ENCODE results near the gene RBM19.

RBM19 gene

GRCh38 chr12:113829212-113829611, 136.9 kb downstream of the RBM19 start:
- DNase-seq (ENCODE audit: low read depth, low spot score), result no peak
- Histone ChIP-seq H3K36me3 (ENCODE audit: insufficient read depth, insufficient read length, low read length) (peaks cover 9% of the 10 kb centered on the region), H3K4me1 (ENCODE audit: insufficient read depth, insufficient read length) (peaks cover 5% of the 10 kb centered on the region), H3K4me3 (ENCODE audit: insufficient read length, low read depth) (no peak overlapping the region), H3K9me3 (ENCODE audit: insufficient read depth, low read length) (no peaks in the 10 kb centered on the region), H3K9ac (ENCODE audit: insufficient read length, low read depth) (no peak overlapping the region), H3K27me3 (ENCODE audit: insufficient read depth, insufficient read length) (no peaks in the 10 kb centered on the region)
- TF ChIP-seq ZNF274 (IDR thresholded peaks at IDR 0.05; ENCODE audit: low read depth, low read length) (no peak), SUZ12 (IDR thresholded peaks at IDR 0.05; ENCODE audit: extremely low read depth, insufficient read depth, insufficient read length) (no peak), YY1 (IDR thresholded peaks at IDR 0.05; ENCODE audit: insufficient read depth, insufficient read length) (no peak)

- no peak overlapping the region for H3K9ac ChIP-seq (ENCODE audit: insufficient read length, low read depth)
- peaks cover 5% of the 10 kb centered on the region for H3K4me1 ChIP-seq (ENCODE audit: insufficient read depth, insufficient read length)
- no peak for TF ChIP-seq YY1 (IDR thresholded peaks at IDR 0.05; ENCODE audit: insufficient read depth, insufficient read length)
- no peak for TF ChIP-seq ZNF274 (IDR thresholded peaks at IDR 0.05; ENCODE audit: low read depth, low read length)
- no peak for TF ChIP-seq SUZ12 (IDR thresholded peaks at IDR 0.05; ENCODE audit: extremely low read depth, insufficient read depth, insufficient read length)
Observed at GRCh38 chr12:113827539-113828114, 138.5 kb downstream of the RBM19 start.

GRCh38 chr12:113826805-113827538, 139.2 kb downstream of the RBM19 start:
- Histone ChIP-seq H3K4me3 (ENCODE audit: insufficient read length, low read depth) (no peak overlapping the region), H3K27me3 (ENCODE audit: insufficient read depth, insufficient read length) (no peaks in the 10 kb centered on the region), H3K4me1 (ENCODE audit: insufficient read depth, insufficient read length) (peaks cover 5% of the 10 kb centered on the region), H3K9ac (ENCODE audit: insufficient read length, low read depth) (peak overlapping the region; percentile 17), H3K36me3 (ENCODE audit: insufficient read depth, insufficient read length, low read length) (peaks cover 16% of the 10 kb centered on the region), H3K9me3 (ENCODE audit: insufficient read depth, low read length) (no peaks in the 10 kb centered on the region)
- TF ChIP-seq ZNF274 (IDR thresholded peaks at IDR 0.05; ENCODE audit: low read depth, low read length) (no peak), SUZ12 (IDR thresholded peaks at IDR 0.05; ENCODE audit: extremely low read depth, insufficient read depth, insufficient read length) (no peak), YY1 (IDR thresholded peaks at IDR 0.05; ENCODE audit: insufficient read depth, insufficient read length) (no peak)
- no peak for DNase-seq (ENCODE audit: low read depth, low spot score)

More at GRCh38 chr12:113827539-113828114, 138.5 kb downstream of the RBM19 start:
- H3K27me3 ChIP-seq (ENCODE audit: insufficient read depth, insufficient read length), result no peaks in the 10 kb centered on the region
- H3K36me3 ChIP-seq (ENCODE audit: insufficient read depth, insufficient read length, low read length), result peaks cover 11% of the 10 kb centered on the region
- H3K4me3 ChIP-seq (ENCODE audit: insufficient read length, low read depth), result no peak overlapping the region
- no peaks in the 10 kb centered on the region for H3K9me3 ChIP-seq (ENCODE audit: insufficient read depth, low read length)
- no peak for DNase-seq (ENCODE audit: low read depth, low spot score)

GRCh38 chr12:113825705-113826104, 140.4 kb downstream of the RBM19 start:
- peaks cover under 1% of the 10 kb centered on the region for H3K4me1 ChIP-seq (ENCODE audit: insufficient read depth, insufficient read length)
- no peak for DNase-seq (ENCODE audit: low read depth, low spot score)
- TF ChIP-seq SUZ12 (IDR thresholded peaks at IDR 0.05; ENCODE audit: extremely low read depth, insufficient read depth, insufficient read length) (no peak), ZNF274 (IDR thresholded peaks at IDR 0.05; ENCODE audit: low read depth, low read length) (no peak), YY1 (IDR thresholded peaks at IDR 0.05; ENCODE audit: insufficient read depth, insufficient read length) (no peak)
- H3K27me3 ChIP-seq (ENCODE audit: insufficient read depth, insufficient read length), result no peaks in the 10 kb centered on the region
- no peak overlapping the region for H3K9ac ChIP-seq (ENCODE audit: insufficient read length, low read depth)
- no peak overlapping the region for H3K4me3 ChIP-seq (ENCODE audit: insufficient read length, low read depth)
- H3K36me3 ChIP-seq (ENCODE audit: insufficient read depth, insufficient read length, low read length), result peaks cover 27% of the 10 kb centered on the region
- no peaks in the 10 kb centered on the region for H3K9me3 ChIP-seq (ENCODE audit: insufficient read depth, low read length)

- Histone ChIP-seq H3K4me3 (ENCODE audit: insufficient read length, low read depth) (no peak overlapping the region), H3K9me3 (ENCODE audit: insufficient read depth, low read length) (no peaks in the 10 kb centered on the region), H3K9ac (ENCODE audit: insufficient read length, low read depth) (no peak overlapping the region), H3K36me3 (ENCODE audit: insufficient read depth, insufficient read length, low read length) (peaks cover 24% of the 10 kb centered on the region), H3K27me3 (ENCODE audit: insufficient read depth, insufficient read length) (no peaks in the 10 kb centered on the region), H3K4me1 (ENCODE audit: insufficient read depth, insufficient read length) (peaks cover 12% of the 10 kb centered on the region)
- DNase-seq (ENCODE audit: low read depth, low spot score), result no peak
- TF ChIP-seq YY1 (IDR thresholded peaks at IDR 0.05; ENCODE audit: insufficient read depth, insufficient read length), result no peak
- TF ChIP-seq ZNF274 (IDR thresholded peaks at IDR 0.05; ENCODE audit: low read depth, low read length), result no peak
- TF ChIP-seq SUZ12 (IDR thresholded peaks at IDR 0.05; ENCODE audit: extremely low read depth, insufficient read depth, insufficient read length), result no peak
Observed at GRCh38 chr12:113823816-113824215, 142.3 kb downstream of the RBM19 start.

- TF ChIP-seq SUZ12 (IDR thresholded peaks at IDR 0.05; ENCODE audit: extremely low read depth, insufficient read depth, insufficient read length) (no peak), YY1 (IDR thresholded peaks at IDR 0.05; ENCODE audit: insufficient read depth, insufficient read length) (no peak), ZNF274 (IDR thresholded peaks at IDR 0.05; ENCODE audit: low read depth, low read length) (no peak)
- Histone ChIP-seq H3K4me1 (ENCODE audit: insufficient read depth, insufficient read length) (peaks cover 18% of the 10 kb centered on the region), H3K9ac (ENCODE audit: insufficient read length, low read depth) (no peak overlapping the region), H3K36me3 (ENCODE audit: insufficient read depth, insufficient read length, low read length) (peaks cover 24% of the 10 kb centered on the region), H3K9me3 (ENCODE audit: insufficient read depth, low read length) (no peaks in the 10 kb centered on the region), H3K4me3 (ENCODE audit: insufficient read length, low read depth) (no peak overlapping the region), H3K27me3 (ENCODE audit: insufficient read depth, insufficient read length) (no peaks in the 10 kb centered on the region)
- no peak for DNase-seq (ENCODE audit: low read depth, low spot score)
Observed at GRCh38 chr12:113823016-113823415, 143.1 kb downstream of the RBM19 start.

GRCh38 chr12:113820842-113821241, 145.3 kb downstream of the RBM19 start:
- no peak for DNase-seq (ENCODE audit: low read depth, low spot score)
- H3K36me3 ChIP-seq (ENCODE audit: insufficient read depth, insufficient read length, low read length), result peaks cover 36% of the 10 kb centered on the region
- no peak overlapping the region for H3K4me3 ChIP-seq (ENCODE audit: insufficient read length, low read depth)
- no peaks in the 10 kb centered on the region for H3K27me3 ChIP-seq (ENCODE audit: insufficient read depth, insufficient read length)
- no peaks in the 10 kb centered on the region for H3K9me3 ChIP-seq (ENCODE audit: insufficient read depth, low read length)
- H3K4me1 ChIP-seq (ENCODE audit: insufficient read depth, insufficient read length), result peaks cover 18% of the 10 kb centered on the region
- TF ChIP-seq YY1 (IDR thresholded peaks at IDR 0.05; ENCODE audit: insufficient read depth, insufficient read length) (no peak), SUZ12 (IDR thresholded peaks at IDR 0.05; ENCODE audit: extremely low read depth, insufficient read depth, insufficient read length) (no peak), ZNF274 (IDR thresholded peaks at IDR 0.05; ENCODE audit: low read depth, low read length) (no peak)
- peak overlapping the region; percentile 24 for H3K9ac ChIP-seq (ENCODE audit: insufficient read length, low read depth)

Measured in NT2/D1 (cell line).